ENCODE data around the gene TMEM135. TPM values are rescaled to one million over a fixed set of nuclear protein-coding genes. Genes with fewer than 3 reads are reported as not detected.

The TMEM135 gene
- total RNA-seq, 1 donor from 2014 or later: 16.4 TPM

GRCh38 chr11:87215236-87215635, 177.5 kb downstream of the TMEM135 start:
- no peak for TF ChIP-seq CTCF (IDR thresholded peaks at IDR 0.05; ENCODE audit: borderline replicate concordance)
- Histone ChIP-seq H3K36me3 (no peaks in the 10 kb centered on the region), H3K9me3 (replicated peaks) (peaks cover 10% of the 10 kb centered on the region), H3K4me1 (peaks cover 10% of the 10 kb centered on the region), H3K27ac (replicated peaks) (no peak overlapping the region), H3K27me3 (ENCODE audit: low read depth) (no peaks in the 10 kb centered on the region), H3K4me3 (no peak overlapping the region)
- intact Hi-C loops (cut with micrococcal nuclease): no loop called here
- DNase-seq: no peak

GRCh38 chr11:87219266-87219665, 181.5 kb downstream of the TMEM135 start:
- Histone ChIP-seq H3K27me3 (ENCODE audit: low read depth) (no peaks in the 10 kb centered on the region), H3K4me1 (peaks cover 15% of the 10 kb centered on the region), H3K27ac (replicated peaks) (no peak overlapping the region), H3K36me3 (no peaks in the 10 kb centered on the region), H3K4me3 (no peak overlapping the region), H3K9me3 (replicated peaks) (peaks cover 10% of the 10 kb centered on the region)
- intact Hi-C loops (cut with micrococcal nuclease): no loop called here
- DNase-seq: no peak
- TF ChIP-seq CTCF (IDR thresholded peaks at IDR 0.05; ENCODE audit: borderline replicate concordance): no peak

GRCh38 chr11:87223816-87224215, 186.1 kb downstream of the TMEM135 start:
- H3K4me3 ChIP-seq: no peak overlapping the region
- no peaks in the 10 kb centered on the region for H3K36me3 ChIP-seq
- H3K4me1 ChIP-seq: peaks cover 15% of the 10 kb centered on the region
- H3K9me3 ChIP-seq (replicated peaks): no peaks in the 10 kb centered on the region
- DNase-seq: no peak
- TF ChIP-seq CTCF (IDR thresholded peaks at IDR 0.05; ENCODE audit: borderline replicate concordance): no peak
- intact Hi-C loops (cut with micrococcal nuclease): no loop called here
- H3K27me3 ChIP-seq (ENCODE audit: low read depth): no peaks in the 10 kb centered on the region
- no peak overlapping the region for H3K27ac ChIP-seq (replicated peaks)

- TF ChIP-seq CTCF (IDR thresholded peaks at IDR 0.05; ENCODE audit: borderline replicate concordance): no peak
- Histone ChIP-seq H3K27ac (replicated peaks) (no peak overlapping the region), H3K27me3 (ENCODE audit: low read depth) (no peaks in the 10 kb centered on the region), H3K4me3 (no peak overlapping the region), H3K36me3 (no peaks in the 10 kb centered on the region), H3K4me1 (peaks cover 13% of the 10 kb centered on the region), H3K9me3 (replicated peaks) (no peaks in the 10 kb centered on the region)
- DNase-seq: no peak
- intact Hi-C loops (cut with micrococcal nuclease): no loop called here
Measured at GRCh38 chr11:87224486-87224885, 186.8 kb downstream of the TMEM135 start.

GRCh38 chr11:87228820-87229219, 191.1 kb downstream of the TMEM135 start:
- Histone ChIP-seq H3K27me3 (ENCODE audit: low read depth) (no peaks in the 10 kb centered on the region), H3K4me3 (no peak overlapping the region), H3K4me1 (no peaks in the 10 kb centered on the region), H3K27ac (replicated peaks) (no peak overlapping the region), H3K9me3 (replicated peaks) (peaks cover 23% of the 10 kb centered on the region), H3K36me3 (no peaks in the 10 kb centered on the region)
- DNase-seq: no peak
- intact Hi-C loops (cut with micrococcal nuclease): no loop called here
- no peak for TF ChIP-seq CTCF (IDR thresholded peaks at IDR 0.05; ENCODE audit: borderline replicate concordance)

- H3K36me3 ChIP-seq: no peaks in the 10 kb centered on the region
- intact Hi-C loops (cut with micrococcal nuclease): no loop called here
Measured at GRCh38 chr11:87230995-87231394, 193.3 kb downstream of the TMEM135 start.

More at GRCh38 chr11:87230995-87231394, 193.3 kb downstream of the TMEM135 start:
- H3K27ac ChIP-seq (replicated peaks): no peak overlapping the region
- H3K4me3 ChIP-seq: no peak overlapping the region
- no peaks in the 10 kb centered on the region for H3K27me3 ChIP-seq (ENCODE audit: low read depth)
- no peaks in the 10 kb centered on the region for H3K4me1 ChIP-seq
- no peak for DNase-seq
- peaks cover 23% of the 10 kb centered on the region for H3K9me3 ChIP-seq (replicated peaks)
- no peak for TF ChIP-seq CTCF (IDR thresholded peaks at IDR 0.05; ENCODE audit: borderline replicate concordance)
